ENCODE data around the gene CFC1B.
"Not testable (repeated sequence)": the region's sequence is repeated elsewhere in the genome, so short reads cannot be mapped to it uniquely, and the experiment has no call there.

- TF ChIP-seq, protein P1, sequence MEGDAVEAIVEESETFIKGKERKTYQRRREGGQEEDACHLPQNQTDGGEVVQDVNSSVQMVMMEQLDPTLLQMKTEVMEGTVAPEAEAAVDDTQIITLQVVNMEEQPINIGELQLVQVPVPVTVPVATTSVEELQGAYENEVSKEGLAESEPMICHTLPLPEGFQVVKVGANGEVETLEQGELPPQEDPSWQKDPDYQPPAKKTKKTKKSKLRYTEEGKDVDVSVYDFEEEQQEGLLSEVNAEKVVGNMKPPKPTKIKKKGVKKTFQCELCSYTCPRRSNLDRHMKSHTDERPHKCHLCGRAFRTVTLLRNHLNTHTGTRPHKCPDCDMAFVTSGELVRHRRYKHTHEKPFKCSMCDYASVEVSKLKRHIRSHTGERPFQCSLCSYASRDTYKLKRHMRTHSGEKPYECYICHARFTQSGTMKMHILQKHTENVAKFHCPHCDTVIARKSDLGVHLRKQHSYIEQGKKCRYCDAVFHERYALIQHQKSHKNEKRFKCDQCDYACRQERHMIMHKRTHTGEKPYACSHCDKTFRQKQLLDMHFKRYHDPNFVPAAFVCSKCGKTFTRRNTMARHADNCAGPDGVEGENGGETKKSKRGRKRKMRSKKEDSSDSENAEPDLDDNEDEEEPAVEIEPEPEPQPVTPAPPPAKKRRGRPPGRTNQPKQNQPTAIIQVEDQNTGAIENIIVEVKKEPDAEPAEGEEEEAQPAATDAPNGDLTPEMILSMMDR (IDR thresholded peaks at IDR 0.05; ENCODE audit: low read depth, low read length) = not testable (repeated sequence)
- TF ChIP-seq EZH2phosphoT487 (IDR thresholded peaks at IDR 0.05; ENCODE audit: low read depth) = not testable (repeated sequence)
These were observed 22.9 kb downstream of the CFC1B start for GRCh38 chr2:130543785-130544528.

All from OCI-LY3 (cell line).